Endothelial cell of umbilical vein (primary cell): ENCODE results near the gene KDM4E. TPM values are rescaled to one million over a fixed set of nuclear protein-coding genes. Genes with fewer than 3 reads are reported as not detected.

Source experiments
- BruUV-seq: library from RNA; stranded (reverse); fragments of 400-500 nt; replicated peaks from 2 replicates; lab custom pipeline; 2021; lab: Mats Ljungman, UMichigan
- CTCF ChIA-PET: fragments of 300-600, 350-600 bp; sonication (Branson Sonifier 250); formaldehyde crosslinking; loops from one replicate; lab custom pipeline; 2021; ENCODE audit warnings: antibody characterized with exemption, inconsistent platforms; lab: Charles Lee
- POLR2A ChIA-PET: fragments of 300-600, 350-600 bp; sonication (Branson Sonifier 250); formaldehyde crosslinking; loops from one replicate; lab custom pipeline; 2021; ENCODE audit warnings: antibody characterized with exemption, inconsistent platforms; lab: Charles Lee
- DNase-seq: peaks from one replicate; pipeline ENCODE4 v3.0.0-alpha.2; 2011; ENCODE audit warnings: low read depth, low spot score
- FAIRE-seq: peaks from 2 replicates; lab custom pipeline; 2011; peaks lifted over from hg19 to GRCh38; lab: Jason Lieb, UNC
- H2AFZ ChIP-seq: 2 replicates; pipeline ENCODE4 v1.6.0; 2012; ENCODE audit warnings: low read depth, low read length, control low read depth, inconsistent platforms
- H3K27ac ChIP-seq: 2 replicates; pipeline ENCODE4 v1.5.1; 2011; ENCODE audit warnings: low read depth, mild to moderate bottlenecking, control low read depth, low read length, moderate library complexity; ENCODE audit not compliant: insufficient read depth
- H3K27me3 ChIP-seq, 2 experiments: 2 replicates each; pipeline versions ENCODE4 v1.6.0 to v1.6.1; 2011; ENCODE audit warnings: low read length in 2 of 2, mixed read lengths in 1 of 2; ENCODE audit not compliant: control insufficient read depth in 2 of 2, insufficient read depth in 2 of 2
- H3K36me3 ChIP-seq, 2 experiments: 2 replicates in 1 of 2; 3 replicates in 1 of 2; pipeline ENCODE4 v1.5.1; 2011; ENCODE audit warnings: low read length in 2 of 2, mild to moderate bottlenecking in 1 of 2, moderate library complexity in 1 of 2; ENCODE audit not compliant: control insufficient read depth in 2 of 2, insufficient read depth in 2 of 2; ENCODE audit errors: extremely low read depth in 1 of 2
- H3K4me1 ChIP-seq: 3 replicates; pipeline ENCODE4 v1.5.1; 2011; ENCODE audit warnings: mild to moderate bottlenecking, low read length; ENCODE audit not compliant: control insufficient read depth, insufficient read depth; ENCODE audit errors: extremely low read depth
- H3K4me2 ChIP-seq: 2 replicates; pipeline ENCODE4 v1.6.1; 2011; ENCODE audit warnings: low read length, control low read depth, mixed read lengths; ENCODE audit not compliant: insufficient read depth
- H3K4me3 ChIP-seq, 3 experiments: fragments of 200-600 bp in 1 of 3; sonication (generic), shearing (Covaris generic) in 1 of 3; replicated peaks in 1 of 3; 2 replicates each; pipeline ENCODE4 v1.5.1; 2011 to 2016; ENCODE audit warnings: control low read depth in 3 of 3, low read length in 3 of 3, mild to moderate bottlenecking in 2 of 3, inconsistent platforms in 1 of 3, low read depth in 1 of 3, moderate library complexity in 1 of 3; ENCODE audit not compliant: insufficient read depth in 1 of 3
- H3K79me2 ChIP-seq: 2 replicates; pipeline ENCODE4 v1.6.0; 2012; ENCODE audit warnings: low read length, inconsistent platforms; ENCODE audit not compliant: control insufficient read depth, insufficient read depth
- H3K9ac ChIP-seq: replicated peaks from 2 replicates; pipeline ENCODE3; 2011; ENCODE audit warnings: low read length, control low read depth; ENCODE audit not compliant: insufficient read depth; ENCODE audit errors: extremely low read depth
- H3K9me1 ChIP-seq: replicated peaks from 3 replicates; pipeline ENCODE4 v1.6.0; 2011; ENCODE audit warnings: mild to moderate bottlenecking, low read length; ENCODE audit not compliant: control insufficient read depth, insufficient read depth; ENCODE audit errors: extremely low read depth
- H3K9me3 ChIP-seq: replicated peaks from 2 replicates; pipeline ENCODE4 v1.5.1; 2012; ENCODE audit warnings: low read length, inconsistent platforms; ENCODE audit not compliant: control insufficient read depth, insufficient read depth
- H4K20me1 ChIP-seq: replicated peaks from 2 replicates; pipeline ENCODE3; 2011; ENCODE audit warnings: mild to moderate bottlenecking, low read length; ENCODE audit not compliant: control insufficient read depth, insufficient read depth; ENCODE audit errors: extremely low read depth
- EZH2 ChIP-seq: IDR thresholded peaks from 2 replicates; pipeline ENCODE4 v1.6.1; 2012; ENCODE audit warnings: borderline replicate concordance, low read depth, mild to moderate bottlenecking, moderate library complexity, low read length, inconsistent platforms; ENCODE audit not compliant: severe bottlenecking
- FOS ChIP-seq: IDR thresholded peaks from 2 replicates; pipeline ENCODE4 v1.6.1; 2011; ENCODE audit warnings: mild to moderate bottlenecking, low read length, moderate library complexity, borderline replicate concordance; ENCODE audit not compliant: insufficient read depth
- GATA2 ChIP-seq: IDR thresholded peaks from 2 replicates; pipeline ENCODE4 v1.7.0; 2011; ENCODE audit warnings: low read depth, mild to moderate bottlenecking, moderate library complexity, mixed read lengths, low read length; ENCODE audit not compliant: insufficient read length, insufficient read depth
- JUN ChIP-seq: IDR thresholded peaks from 2 replicates; pipeline ENCODE4 v1.6.1; 2011; ENCODE audit warnings: borderline replicate concordance, low read depth; ENCODE audit not compliant: insufficient read length, insufficient read depth
- MAX ChIP-seq: IDR thresholded peaks from 2 replicates; pipeline ENCODE4 v1.6.1; 2011; ENCODE audit not compliant: insufficient read depth, insufficient read length
- MYC ChIP-seq: IDR thresholded peaks from one replicate; pipeline ENCODE4 v1.6.1; 2011; ENCODE audit warnings: mild to moderate bottlenecking, low read depth, low read length
- POLR2A ChIP-seq: IDR thresholded peaks from 2 replicates; pipeline ENCODE4 v1.6.1; 2012; ENCODE audit warnings: low read depth, mild to moderate bottlenecking, control low read depth, low read length
- POLR2AphosphoS5 ChIP-seq: IDR thresholded peaks from 2 replicates; pipeline ENCODE4 v1.6.1; 2012; ENCODE audit warnings: low read depth, mild to moderate bottlenecking, control low read depth, low read length, moderate library complexity; ENCODE audit not compliant: insufficient read depth
- dilution Hi-C: fragments of 300-500 bp; cut with MboI; formaldehyde crosslinking; loops from one replicate; pipeline ENCODE4 v1.15.0; 2019; ENCODE audit warnings: low sequenced_read_pairs; ENCODE audit not compliant: extremely low pct_ligation_motif_present
- intact Hi-C: fragments of 100-400 bp; cut with micrococcal nuclease; formaldehyde crosslinking; loops from one replicate; pipeline ENCODE4 v1.10.0; 2022
- polyA plus RNA-seq, 4 experiments: library from polyadenylated mRNA; depleted of rRNA in 3 of 4; stranded (reverse) in 3 of 4; unstranded in 1 of 4; fragments of >200 nt; gene quantifications; 2 replicates each; pipeline versions ENCODE4 v1.2.1 to v1.2.3, GENCODE V29; 2011 to 2012; ENCODE audit warnings: missing spikeins in 1 of 4
- total RNA-seq: library from RNA; stranded (reverse); gene quantifications from 2 replicates; pipeline ENCODE4 v1.2.3, GENCODE V29; 2021
- TF ChIP-seq, protein P1 (sequence below), 2 donors: IDR thresholded peaks; 1 replicate in 1 of 2; 2 replicates in 1 of 2; pipeline ENCODE4 v1.5.1; 2011; ENCODE audit warnings: low read length in 2 of 2, mild to moderate bottlenecking in 2 of 2, moderate library complexity in 2 of 2, control low read depth in 1 of 2, inconsistent platforms in 1 of 2, low read depth in 1 of 2; ENCODE audit not compliant: insufficient read depth in 1 of 2; ENCODE audit errors: extremely low read depth in 1 of 2

The KDM4E gene
- total and polyA plus RNA-seq, 2 donors (not counting 3 experiments of a cell fraction or from before 2014, with no cell fraction given) = not detected

DNA sequence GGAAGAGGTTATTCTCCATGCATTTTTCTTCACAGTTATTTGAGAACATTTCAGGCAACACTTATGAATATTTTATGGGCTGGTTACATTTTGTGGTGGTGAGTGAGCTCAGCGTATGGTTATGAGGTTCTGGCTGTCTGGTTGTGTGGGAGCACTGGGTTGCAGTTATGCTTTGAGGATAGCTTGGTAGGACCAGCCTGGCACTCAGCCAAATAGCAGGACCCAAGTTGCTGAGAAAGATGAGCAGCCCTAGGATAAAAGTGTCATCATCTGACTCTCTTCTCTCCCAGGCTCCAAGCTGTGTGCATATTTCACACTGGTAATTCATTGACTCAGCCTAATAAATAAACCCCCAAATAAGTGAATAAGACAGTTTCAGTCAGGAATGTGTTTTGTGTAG is 33.6 kb downstream of the KDM4E start:
- no peaks in the 10 kb centered on the region for H3K79me2 ChIP-seq
- no peak for TF ChIP-seq FOS
- TF ChIP-seq MAX = no peak
- no peak for TF ChIP-seq EZH2
- TF ChIP-seq GATA2 = no peak
- TF ChIP-seq JUN = no peak
- TF ChIP-seq MYC = no peak
- TF ChIP-seq, protein P1, sequence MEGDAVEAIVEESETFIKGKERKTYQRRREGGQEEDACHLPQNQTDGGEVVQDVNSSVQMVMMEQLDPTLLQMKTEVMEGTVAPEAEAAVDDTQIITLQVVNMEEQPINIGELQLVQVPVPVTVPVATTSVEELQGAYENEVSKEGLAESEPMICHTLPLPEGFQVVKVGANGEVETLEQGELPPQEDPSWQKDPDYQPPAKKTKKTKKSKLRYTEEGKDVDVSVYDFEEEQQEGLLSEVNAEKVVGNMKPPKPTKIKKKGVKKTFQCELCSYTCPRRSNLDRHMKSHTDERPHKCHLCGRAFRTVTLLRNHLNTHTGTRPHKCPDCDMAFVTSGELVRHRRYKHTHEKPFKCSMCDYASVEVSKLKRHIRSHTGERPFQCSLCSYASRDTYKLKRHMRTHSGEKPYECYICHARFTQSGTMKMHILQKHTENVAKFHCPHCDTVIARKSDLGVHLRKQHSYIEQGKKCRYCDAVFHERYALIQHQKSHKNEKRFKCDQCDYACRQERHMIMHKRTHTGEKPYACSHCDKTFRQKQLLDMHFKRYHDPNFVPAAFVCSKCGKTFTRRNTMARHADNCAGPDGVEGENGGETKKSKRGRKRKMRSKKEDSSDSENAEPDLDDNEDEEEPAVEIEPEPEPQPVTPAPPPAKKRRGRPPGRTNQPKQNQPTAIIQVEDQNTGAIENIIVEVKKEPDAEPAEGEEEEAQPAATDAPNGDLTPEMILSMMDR (IDR thresholded peaks at IDR 0.05; ENCODE audit: extremely low read depth in 1 of 2, insufficient read depth in 1 of 2, low read depth in 1 of 2, low read length in 2 of 2) = no peak
- no peak for TF ChIP-seq POLR2AphosphoS5
- no peak for TF ChIP-seq POLR2A
- H3K4me2 ChIP-seq = no peak overlapping the region
- CTCF ChIA-PET = no interaction called here
- no peaks in the 10 kb centered on the region for H4K20me1 ChIP-seq
- intact Hi-C loops = no loop called here
- BruUV-seq = no TSS peak
- no peak overlapping the region for H3K27ac ChIP-seq
- H3K9ac ChIP-seq = no peak overlapping the region
- DNase-seq (no peak), FAIRE-seq (no peak)
- H3K9me3 ChIP-seq = no peaks in the 10 kb centered on the region
- peaks cover 17 to 33% of the 10 kb centered on the region in 2 experiments for H3K27me3 ChIP-seq
- no peak overlapping the region for H3K4me3 ChIP-seq
- H3K9me1 ChIP-seq = no peaks in the 10 kb centered on the region
- POLR2A ChIA-PET = no interaction called here
- no peak overlapping the region for H2AFZ ChIP-seq
- dilution Hi-C loops = no loop called here
- no peaks in the 10 kb centered on the region for H3K36me3 ChIP-seq
- H3K4me1 ChIP-seq = no peaks in the 10 kb centered on the region
